Left hindlimb (tissue), 1 donor: ENCODE data around the gene PNPLA5.
A peak's percentile ranks its signal among the peaks of the same experiment; 100 is the strongest.

Experiments used
- DNase-seq: peaks from one replicate; pipeline ENCODE4 v3.0.0-alpha.2; 2018

The PNPLA5 gene

DNA sequence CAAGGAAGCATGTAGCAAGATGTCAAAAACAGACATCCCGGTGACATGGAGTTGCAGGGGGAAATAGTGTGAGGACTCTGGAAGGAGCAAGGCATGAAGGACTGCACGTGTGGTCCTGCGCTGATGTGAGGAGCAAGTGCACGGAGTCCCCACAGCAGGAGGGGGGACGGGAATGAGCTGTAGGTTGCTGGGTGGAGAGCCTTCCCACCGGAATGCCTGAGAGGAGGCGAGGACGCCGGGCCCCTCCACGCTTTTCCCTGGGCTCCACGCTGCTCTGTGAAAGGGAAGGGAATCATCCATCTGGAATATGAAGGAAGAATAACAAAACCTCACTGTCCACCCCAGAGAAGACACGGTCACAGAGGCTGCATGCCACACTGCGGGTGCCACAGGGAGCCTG is 56.1 kb downstream of the PNPLA5 start:
- no peak for DNase-seq

DNA sequence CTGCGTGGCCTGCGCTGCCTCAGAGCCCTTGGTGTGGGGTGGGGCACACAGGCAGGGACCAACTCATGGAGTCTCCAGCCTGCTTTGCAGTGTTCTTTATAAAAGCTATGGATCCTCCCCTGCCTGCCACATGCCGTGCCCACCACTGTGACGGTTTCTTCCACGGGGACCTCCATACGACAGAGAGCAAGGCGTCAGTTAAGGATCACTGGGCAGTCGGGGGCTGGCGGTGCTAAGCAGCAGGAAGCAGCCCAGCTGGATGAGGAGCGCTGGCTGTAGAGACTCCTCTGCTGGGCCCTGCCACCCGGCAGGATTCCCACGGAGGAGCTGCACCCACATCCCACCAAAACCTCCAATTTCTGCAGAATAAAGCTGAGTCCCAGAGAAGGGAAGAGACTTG is 56.6 kb downstream of the PNPLA5 start:
- DNase-seq, result no peak

DNA sequence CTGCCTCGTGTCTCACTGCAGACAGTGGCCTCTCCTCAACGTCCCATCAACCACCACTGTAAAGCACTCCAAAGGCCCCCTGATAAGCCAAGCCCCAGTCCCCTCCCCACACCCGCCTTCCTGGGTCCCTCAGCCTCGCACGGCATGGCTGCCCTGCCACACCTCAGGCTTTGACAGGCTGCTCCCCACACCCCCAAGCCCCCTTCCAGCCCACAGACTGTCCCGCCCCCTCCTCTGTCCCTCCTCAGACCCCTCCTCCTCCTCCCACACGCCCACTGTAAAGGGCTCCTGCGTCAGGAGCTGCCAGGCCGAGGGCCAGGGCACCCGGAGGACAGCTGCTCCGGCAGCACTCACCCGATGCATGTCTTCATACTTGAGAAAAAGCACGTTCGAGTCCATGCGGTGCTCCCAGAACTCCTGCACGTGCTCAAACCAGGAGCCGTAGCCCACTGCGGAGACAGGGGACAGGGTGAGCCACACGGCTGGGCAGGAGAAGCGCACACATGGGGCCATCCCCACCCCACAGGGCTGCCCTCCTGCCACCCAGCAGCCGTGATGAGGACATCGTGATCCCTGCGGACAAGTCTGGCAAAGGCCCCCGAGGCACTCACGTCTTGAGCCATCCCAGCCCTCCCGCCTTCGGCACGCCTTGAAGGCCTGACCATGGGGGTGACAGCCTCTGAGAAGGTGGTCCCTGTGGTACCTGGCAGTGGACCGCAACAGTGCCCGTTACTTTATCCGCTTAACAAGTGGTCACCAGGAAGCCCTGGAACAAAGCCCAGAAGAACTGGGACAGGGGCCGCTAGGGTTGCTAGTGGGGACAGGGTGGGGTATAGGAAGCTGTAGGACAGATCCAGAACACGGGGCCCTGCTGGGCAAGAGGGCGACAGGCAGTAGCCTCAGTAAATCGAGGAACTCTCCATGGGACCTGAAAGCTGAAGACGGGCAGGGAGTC is 58.2 kb downstream of the PNPLA5 start:
- peak; percentile 20 for DNase-seq

DNA sequence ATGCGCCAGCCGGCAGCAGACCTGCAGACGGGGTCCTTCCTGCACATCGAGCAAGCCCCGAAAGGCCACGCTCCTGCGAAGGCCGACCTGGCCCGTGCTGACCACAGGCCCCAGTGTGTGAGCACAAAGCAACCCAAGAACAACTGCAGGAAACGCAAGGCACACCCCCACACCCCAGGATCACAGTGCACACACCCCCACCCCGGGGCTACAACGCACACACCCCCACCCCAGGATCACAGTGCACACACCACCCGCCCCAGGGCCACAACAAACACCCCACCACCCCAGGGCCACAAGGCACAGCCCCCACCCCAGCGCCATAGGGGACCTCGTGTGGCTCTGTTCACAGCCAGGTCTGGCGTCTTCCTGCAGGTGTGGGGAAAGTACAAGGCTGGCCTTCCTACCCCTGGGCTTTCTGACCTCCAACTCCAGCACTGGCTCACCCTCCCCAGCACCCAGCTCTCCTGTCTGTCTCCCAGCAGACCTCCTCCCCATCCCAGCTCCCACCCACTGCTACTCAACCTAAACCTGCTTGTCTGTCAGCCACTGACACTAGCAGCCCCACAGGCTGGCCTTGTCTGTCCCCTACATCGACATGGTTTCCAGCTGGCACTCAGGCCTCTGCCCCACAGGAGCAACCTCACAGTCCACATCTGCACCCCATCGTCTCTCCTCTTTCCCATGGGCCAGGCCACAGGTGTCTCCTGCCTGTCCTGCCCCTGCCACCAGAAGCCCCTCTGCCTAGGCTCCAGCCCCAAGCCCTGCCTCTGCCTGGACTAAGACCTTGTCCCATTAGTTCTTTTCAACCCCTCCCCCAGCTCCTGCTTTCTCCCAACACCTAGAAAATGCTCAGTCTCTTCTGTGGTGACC is 59.2 kb downstream of the PNPLA5 start:
- peak; percentile 21 for DNase-seq

DNA sequence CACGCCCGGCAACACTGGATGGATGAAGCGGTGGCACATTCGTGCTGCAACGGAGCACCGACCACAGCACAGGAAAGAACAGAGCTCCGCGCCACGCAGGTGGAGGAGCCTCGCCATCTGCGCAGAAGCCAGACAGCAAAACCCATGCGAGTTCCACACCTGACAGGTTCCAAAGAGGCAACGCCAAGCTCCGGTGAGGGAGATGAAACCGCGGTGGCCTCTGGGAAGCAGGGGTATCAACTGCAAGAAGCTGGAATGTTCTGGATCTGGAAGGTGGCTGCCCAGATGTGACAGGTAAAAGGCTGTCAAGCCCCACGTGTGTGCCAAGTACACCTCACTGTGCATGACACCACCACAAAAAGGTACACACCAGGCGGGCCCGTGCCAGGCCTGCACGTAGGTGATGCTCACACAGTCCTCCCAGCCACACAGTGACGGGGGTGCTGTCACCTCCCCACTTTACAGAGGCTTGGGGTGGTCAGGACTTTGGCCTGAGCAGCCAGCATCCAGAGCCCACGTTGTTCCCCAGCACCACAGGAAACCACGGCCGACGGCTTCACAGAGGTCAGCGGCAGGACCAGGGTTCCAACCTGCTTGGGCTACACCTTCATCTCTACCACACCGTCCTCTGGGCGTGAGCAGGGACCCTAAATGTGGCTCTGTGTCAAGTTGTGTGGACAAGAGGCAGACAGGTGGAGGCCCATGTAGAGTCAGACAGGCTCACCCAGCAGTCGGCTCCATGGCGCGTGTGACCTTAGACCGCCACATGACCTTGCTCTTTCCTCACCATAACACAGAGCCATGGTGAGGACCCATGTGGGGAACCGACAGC is 60.0 kb downstream of the PNPLA5 start:
- no peak for DNase-seq

DNA sequence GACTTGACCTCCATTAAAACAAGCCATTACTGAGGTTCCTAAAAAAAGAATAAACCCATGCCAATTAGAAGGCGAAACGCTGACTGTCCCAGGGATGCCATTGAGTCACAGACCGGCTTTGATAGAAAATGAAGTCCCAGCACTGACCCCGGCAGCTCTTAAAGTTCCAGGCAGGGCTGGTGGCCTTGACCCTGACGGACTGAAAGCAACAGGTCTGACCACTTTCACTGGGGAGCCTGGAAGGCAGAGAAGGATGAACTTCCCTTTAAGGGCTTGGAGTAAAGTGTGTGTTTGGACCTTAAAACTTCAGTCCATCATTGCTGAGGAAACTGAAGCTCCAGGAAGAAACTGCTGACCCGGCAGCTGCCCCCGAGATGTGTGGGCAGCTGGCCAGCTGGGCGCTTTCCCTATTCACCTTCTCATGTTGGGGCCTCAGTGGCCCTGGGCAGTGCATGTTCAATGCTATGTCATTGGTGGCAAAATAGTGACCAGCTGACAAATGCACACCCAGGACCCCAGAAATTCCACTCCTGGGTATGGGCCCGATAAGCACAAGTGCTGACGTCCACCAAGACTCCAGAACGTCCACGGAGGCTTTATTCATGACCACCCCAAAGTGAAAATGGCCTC is 60.8 kb downstream of the PNPLA5 start:
- no peak for DNase-seq

DNA sequence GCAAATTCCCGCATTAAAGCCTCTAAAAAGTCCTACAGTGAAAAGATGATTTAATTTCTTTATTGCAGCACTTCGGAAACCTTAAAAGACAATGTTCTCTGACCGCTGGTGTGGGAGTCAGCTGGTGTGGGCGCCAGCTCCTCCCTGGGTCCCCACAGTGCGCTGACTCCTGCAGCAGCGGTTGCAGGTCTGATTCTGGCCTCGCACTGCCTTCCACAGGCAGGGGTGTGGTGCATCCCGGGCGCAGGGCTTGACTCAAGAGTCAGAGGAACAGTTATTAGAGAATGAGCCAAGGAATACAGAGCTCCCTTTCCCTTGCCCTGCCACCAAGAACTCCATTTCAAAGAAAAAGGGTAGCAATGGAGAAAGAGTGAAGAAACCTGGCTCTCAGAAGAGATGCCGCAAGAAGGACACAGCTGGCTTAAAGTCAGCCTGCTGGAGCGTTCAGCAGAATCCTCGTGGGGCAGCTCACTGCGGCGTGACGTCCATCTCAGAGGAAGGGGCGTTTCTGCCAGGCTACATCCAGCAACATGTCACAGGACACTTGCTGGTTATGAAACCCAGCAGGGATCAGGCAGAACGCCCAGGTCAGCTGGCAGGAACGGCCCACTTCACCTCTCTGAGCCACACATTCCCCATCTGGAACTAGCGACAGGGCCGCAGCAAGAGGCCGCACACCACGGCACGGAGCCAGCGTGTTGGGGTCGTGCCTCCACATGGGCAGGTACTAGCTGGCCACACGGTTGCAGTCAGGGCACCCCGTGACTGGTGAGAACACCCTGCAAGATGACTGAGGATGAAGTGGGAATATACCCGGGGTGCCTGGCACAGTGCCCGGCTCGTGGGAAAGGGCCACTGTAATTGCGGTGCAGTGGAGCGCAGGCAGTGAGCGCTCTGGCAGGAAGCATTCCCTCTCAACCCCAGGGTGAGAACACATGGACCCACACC is 61.6 kb downstream of the PNPLA5 start:
- peak; percentile 58 for DNase-seq
